HG02571 (cell line): ENCODE results near the gene FER.
"Not testable (repeated sequence)": the region's sequence is repeated elsewhere in the genome, so short reads cannot be mapped to it uniquely, and the experiment has no call there.

ENCODE experiments used
- ATAC-seq: cut with Tn5 transposase; IDR thresholded peaks from one replicate; pipeline ENCODE4 v1.9.1; 2021; ENCODE audit warnings: mild to moderate bottlenecking, moderate library complexity; ENCODE audit not compliant: unreplicated experiment

FER gene

DNA sequence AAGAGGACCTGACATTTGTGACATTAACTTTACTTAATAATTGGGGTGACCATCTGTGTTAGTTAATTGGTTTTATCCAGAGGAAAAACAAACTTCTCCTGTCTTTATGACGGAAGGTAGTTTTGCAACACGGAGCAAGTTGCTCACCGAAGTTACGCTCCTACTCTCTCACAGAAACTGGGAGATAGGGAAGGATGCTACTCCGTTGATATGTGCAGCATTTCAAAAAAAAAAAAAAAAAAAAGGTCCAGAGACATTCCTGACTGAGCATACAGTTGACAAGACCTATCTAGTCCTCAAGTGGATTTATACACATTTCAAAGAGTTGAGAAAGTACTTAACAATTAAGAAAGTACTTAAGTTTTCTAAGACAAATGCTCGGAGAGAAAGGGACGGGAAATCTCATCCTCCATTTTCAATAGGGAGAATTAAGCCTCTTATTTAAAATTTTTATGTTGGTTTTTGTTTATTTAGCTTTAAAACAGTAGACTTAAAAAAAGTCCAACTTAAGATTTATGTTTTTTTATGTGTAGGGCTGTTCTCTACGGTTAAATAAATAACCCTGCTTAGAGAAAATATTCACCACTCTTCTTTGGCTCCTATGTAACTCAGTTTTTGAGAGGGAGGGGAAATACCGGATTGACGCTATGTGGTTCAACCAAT lies 455 bp upstream of the FER start:
- no peak for ATAC-seq

DNA sequence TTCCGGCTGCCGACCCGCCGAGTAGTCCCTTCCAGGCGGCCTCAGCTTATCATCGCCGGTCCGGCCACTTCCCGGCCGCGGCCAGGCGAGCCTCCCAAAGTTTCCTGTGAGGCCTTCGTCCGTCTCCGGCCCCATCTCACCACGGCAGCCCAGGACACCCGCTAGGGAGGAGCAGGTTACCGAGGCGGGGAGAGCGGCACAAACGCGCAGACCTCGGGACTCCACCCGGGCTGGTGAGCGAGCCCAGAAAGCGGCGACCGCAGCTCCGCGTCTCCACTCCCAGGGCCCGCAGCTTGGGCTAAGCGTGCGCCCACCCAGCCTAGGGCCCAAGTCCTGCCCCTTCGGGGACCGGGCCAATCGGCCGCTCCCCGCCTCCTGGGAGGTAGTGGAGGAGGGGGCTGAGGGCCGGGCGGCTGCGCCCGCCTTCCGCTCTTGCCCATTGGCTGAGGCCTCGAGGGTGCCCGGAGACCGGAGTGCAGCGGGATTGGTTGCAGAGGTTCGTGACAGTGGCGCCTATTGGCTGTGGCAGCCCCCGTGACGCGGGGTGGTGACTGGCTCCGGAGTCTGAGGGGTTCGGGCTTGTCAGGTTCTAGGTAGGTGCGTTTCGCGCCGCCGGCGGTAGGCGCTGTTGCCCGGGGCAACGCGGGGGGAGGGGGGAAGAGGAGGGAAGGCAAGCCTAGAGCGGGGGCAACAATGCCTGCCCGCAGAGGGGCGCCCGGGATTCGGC lies 867 bp downstream of the FER start:
- ATAC-seq = peak; percentile 97

- ATAC-seq = peak; percentile 35
These were observed 1.6 kb downstream of the FER start for GRCh38 chr5:108749128-108749861.

- ATAC-seq = no peak
These were observed 5.6 kb downstream of the FER start for GRCh38 chr5:108753331-108753730.

DNA sequence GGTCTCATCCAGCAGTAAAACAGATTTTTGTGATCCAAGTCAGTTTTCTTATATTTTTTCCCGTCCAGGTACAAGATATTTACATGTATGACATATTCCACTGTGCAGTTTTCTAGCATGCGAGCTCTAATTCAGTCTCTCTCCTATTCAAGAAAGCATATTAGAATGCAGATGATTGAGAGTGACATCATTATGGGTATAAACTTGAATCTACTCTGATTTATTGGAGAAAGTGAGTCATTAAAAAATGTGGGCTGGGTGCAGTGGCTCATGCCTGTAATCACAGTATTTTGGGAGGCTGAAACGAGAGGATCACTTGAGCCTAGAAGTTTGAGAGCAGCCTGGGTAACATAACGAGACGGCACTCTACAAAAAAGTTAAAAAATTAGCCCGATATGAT lies 6.2 kb downstream of the FER start:
- ATAC-seq = no peak

GRCh38 chr5:108760512-108760911 lies 12.8 kb downstream of the FER start:
- no peak for ATAC-seq

- ATAC-seq = no peak
These were observed 15.0 kb downstream of the FER start for GRCh38 chr5:108762660-108763059.

- ATAC-seq = no peak
These were observed 15.7 kb downstream of the FER start for GRCh38 chr5:108763222-108763916.

GRCh38 chr5:108765647-108766046 lies 17.9 kb downstream of the FER start:
- no peak for ATAC-seq

- not testable (repeated sequence) for ATAC-seq
These were observed 19.2 kb downstream of the FER start for GRCh38 chr5:108766916-108767315.

- ATAC-seq = no peak
These were observed 21.7 kb downstream of the FER start for GRCh38 chr5:108769352-108769751.

DNA sequence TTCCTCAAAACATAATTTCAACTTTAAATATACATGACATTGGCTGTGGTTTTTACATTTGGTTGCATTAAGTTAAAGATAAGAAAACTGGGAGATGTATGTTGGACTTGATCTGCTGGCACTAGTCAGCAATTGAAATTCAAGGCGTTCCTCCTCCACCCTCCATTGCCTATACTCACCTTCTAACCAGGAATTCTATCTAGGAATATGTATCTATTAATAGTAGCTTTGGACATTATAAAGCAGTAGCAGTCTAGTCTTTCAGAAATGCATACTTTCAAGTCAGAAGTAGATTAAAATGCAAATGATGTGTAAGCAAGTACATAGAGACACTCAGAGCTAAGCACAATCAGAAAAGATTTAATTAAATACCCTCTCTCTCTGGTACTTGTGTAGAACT lies 24.9 kb downstream of the FER start:
- ATAC-seq = no peak

DNA sequence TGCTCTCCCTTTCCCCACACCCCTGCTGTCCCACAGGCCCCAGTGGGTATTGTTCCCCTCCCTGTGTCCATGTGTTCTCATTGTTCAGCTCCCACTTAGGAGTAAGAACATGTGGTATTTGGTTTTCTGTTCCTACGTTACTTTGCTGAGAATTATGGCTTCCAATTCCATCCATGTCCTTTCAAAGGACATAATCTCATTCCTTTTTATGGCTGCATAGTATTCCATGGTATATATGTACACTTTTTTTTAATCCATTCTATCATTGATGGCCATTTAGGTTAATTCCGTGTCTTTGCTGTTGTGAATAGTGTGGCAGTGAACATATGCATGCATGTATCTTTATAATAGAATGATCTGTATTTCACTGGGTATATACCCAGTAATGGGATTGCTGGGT lies 25.6 kb downstream of the FER start:
- ATAC-seq = no peak

DNA sequence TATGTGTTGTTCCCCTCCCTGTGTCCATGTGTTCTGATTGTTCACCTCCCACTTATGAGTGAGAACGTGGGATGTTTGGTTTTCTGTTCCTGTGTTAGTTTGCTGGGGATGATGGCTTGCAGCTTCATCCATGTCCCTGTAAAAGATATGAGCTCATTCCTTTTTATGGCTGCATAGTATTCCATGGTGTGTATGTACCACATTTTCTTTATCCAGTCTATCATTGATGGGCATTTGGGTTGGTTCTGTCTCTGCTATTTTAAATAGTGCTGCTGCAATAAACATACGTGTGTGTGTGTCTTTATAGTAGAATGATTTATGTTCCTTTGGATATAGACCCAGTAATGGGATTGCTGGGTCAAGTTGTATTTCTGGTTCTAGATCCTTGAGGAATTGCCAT lies 26.4 kb downstream of the FER start:
- not testable (repeated sequence) for ATAC-seq

DNA sequence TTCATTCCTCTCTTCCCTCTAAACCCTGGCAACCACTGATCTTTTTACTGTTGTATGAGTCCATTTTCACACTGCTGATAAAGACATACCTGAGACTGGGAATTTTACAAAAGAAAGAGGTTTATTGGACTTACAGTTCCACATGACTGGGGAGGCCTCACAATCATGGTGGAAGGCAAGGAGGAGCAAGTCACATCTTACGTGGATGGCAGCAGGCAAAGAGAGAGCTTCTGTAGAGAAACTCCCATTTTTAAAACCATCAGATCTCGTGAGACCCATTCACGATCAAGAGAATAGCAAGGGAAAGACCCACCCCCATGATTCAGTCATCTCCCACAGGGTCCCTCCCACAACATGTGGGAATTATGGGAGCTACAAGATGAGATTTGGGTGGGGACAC lies 29.9 kb downstream of the FER start:
- not testable (repeated sequence) for ATAC-seq

GRCh38 chr5:108784577-108784976 lies 36.9 kb downstream of the FER start:
- not testable (repeated sequence) for ATAC-seq

- no peak for ATAC-seq
These were observed 39.2 kb downstream of the FER start for GRCh38 chr5:108786806-108787483.

GRCh38 chr5:108788142-108788541 lies 40.4 kb downstream of the FER start:
- ATAC-seq = no peak

DNA sequence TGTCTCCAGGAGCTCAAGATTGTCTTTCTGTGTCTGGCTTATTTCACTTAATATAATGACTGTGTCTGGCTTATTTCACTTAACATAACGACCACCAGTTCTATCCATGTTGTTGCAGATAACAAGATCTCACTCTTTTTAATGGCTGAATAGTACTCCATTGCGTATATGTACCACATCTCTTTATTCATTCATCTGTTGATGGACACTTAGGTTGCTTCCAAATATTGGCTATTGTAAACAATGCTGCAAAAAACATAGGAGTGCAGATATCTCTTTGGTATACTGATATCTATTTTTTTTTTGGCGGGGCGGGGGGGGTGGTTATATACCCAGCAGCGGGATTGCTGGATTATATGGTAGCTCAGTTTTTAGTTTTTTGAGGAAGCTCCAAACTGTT lies 45.5 kb downstream of the FER start:
- ATAC-seq = no peak

DNA sequence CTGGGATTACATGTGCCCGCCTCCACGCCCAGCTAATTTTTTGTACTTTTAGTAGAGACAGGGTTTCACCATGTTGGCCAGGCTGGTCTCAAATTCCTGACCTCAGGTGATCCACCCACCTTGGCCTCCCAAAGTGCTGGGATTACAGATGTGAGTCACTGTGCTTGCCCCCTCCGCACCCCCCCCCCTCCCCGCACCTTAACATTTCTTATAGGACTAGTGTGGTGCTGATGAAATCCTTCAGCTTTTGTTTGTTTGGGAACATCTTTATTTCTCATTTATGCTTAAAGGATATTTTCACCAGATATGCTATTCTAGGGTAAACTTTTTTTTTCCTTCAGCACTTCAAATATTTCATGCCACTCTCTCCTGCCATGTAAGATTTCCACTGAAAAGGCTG lies 46.7 kb downstream of the FER start:
- not testable (repeated sequence) for ATAC-seq

DNA sequence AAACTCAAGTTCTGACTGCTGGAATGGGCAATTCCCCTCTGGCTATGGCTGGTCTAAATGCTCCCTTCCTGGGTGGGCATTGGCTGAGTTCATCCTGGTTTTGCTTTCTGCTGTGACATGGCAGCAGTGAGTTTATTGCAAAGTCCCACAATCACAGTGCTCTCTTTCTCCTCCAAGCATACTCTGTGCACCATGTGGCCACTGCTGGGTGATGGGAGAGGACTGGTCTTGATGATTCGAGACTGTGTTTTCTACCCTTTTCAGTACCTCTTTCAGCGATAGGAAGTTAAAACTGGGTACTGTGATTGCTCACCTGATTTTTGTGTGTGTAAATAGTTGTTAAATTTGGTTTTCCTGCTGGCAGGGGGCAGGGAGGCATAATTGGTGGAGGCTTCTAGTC lies 49.7 kb downstream of the FER start:
- ATAC-seq = no peak
